Transverse colon (tissue), 3 donors: ENCODE measurements around the gene DGCR2.

Experiments used
- CTCF ChIP-seq, 5 experiments: fragments of 200-600 bp in 3 of 5; fragments of 450-650 bp in 2 of 5; sonication (generic) in 3 of 5; IDR thresholded peaks; 1 replicate in 2 of 5; 2 replicates in 3 of 5; pipeline ENCODE4 v1.5.1; 2016 to 2017; ENCODE audit warnings: antibody characterized with exemption in 5 of 5, inconsistent platforms in 3 of 5, mild to moderate bottlenecking in 2 of 5, moderate library complexity in 1 of 5
- EP300 ChIP-seq: sonication (generic); formaldehyde crosslinking; IDR thresholded peaks from one replicate; pipeline ENCODE4 v1.6.1; 2017; ENCODE audit warnings: antibody characterized with exemption, low read depth
- POLR2A ChIP-seq: fragments of 450-650 bp; IDR thresholded peaks from one replicate; pipeline ENCODE4 v1.6.1; 2016; ENCODE audit warnings: antibody characterized with exemption, mild to moderate bottlenecking, moderate library complexity

GRCh38 chr22:19094393-19094997 lies 27.7 kb downstream of the DGCR2 start:
- TF ChIP-seq CTCF (IDR thresholded peaks at IDR 0.05) (no peak), POLR2A (no peak), EP300 (no peak)
